Tibial artery (tissue), 4 donors: ENCODE data around the gene ZBTB20.

Experiments used
- DNase-seq, 2 donors: peaks; one replicate each; pipeline ENCODE4 v3.0.0-alpha.2; 2019
- H3K27ac ChIP-seq, 2 donors: fragments of 200-600 bp; sonication (generic) in 1 of 2; 1 replicate in 1 of 2; 2 replicates in 1 of 2; pipeline ENCODE4 v1.5.1; 2018 to 2019; ENCODE audit warnings: mild to moderate bottlenecking in 1 of 2
- H3K27me3 ChIP-seq, 2 donors: fragments of 200-600 bp; sonication (generic) in 1 of 2; one replicate each; pipeline versions ENCODE4 v1.5.1 to v1.6.0; 2016 to 2019
- H3K36me3 ChIP-seq, 3 donors: fragments of 200-600 bp; sonication (generic) in 2 of 3; one replicate each; pipeline ENCODE4 v1.5.1; 2016 to 2019; ENCODE audit warnings: mild to moderate bottlenecking in 2 of 3
- H3K4me1 ChIP-seq, 4 donors: fragments of 200-600 bp; sonication (generic) in 2 of 4; 1 replicate in 3 of 4; 2 replicates in 1 of 4; pipeline ENCODE4 v1.5.1; 2016 to 2019
- H3K4me3 ChIP-seq, 2 donors: fragments of 200-600 bp; sonication (generic) in 1 of 2; 1 replicate in 1 of 2; 2 replicates in 1 of 2; pipeline ENCODE4 v1.5.1; 2018 to 2019; ENCODE audit warnings: mild to moderate bottlenecking in 2 of 2
- H3K9me3 ChIP-seq, 3 donors: fragments of 200-600 bp; sonication (generic) in 1 of 3; one replicate each; pipeline ENCODE4 v1.5.1; 2016 to 2019
- intact Hi-C: fragments of 100-400 bp; cut with DNase I; formaldehyde crosslinking; loops from one replicate; pipeline ENCODE4 v1.15.0; 2023; ENCODE audit warnings: low total_unique reads
- TF ChIP-seq, protein P1 (sequence below), 2 experiments: fragments of 200-600 bp in 1 of 2; fragments of 450-650 bp in 1 of 2; IDR thresholded peaks; one replicate each; pipeline ENCODE4 v1.5.1; 2017 to 2019; ENCODE audit warnings: antibody characterized with exemption in 2 of 2, mild to moderate bottlenecking in 1 of 2, moderate library complexity in 1 of 2

ZBTB20 gene

DNA sequence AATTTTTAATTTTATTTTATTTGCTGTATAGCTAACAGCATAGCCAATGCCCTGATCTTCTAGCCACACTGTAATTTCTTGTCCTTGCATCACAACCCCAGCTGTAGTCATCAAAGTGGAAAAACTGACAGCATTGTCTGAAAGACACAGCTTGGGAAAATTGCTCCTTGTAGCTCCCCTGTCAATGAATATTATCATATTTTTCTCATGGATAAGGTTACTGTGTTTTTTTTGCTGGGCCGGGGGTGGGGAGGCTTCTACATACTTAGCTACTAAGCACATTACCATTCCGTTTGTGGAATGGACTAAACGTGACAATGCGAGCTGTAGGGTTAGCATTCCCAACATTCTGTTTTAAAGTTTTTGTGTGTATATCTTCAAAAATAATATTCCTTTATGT lies 472.0 kb downstream of the ZBTB20 start:
- Histone ChIP-seq H3K27me3 (no peaks in the 10 kb centered on the region), H3K36me3 (no peaks in the 10 kb centered on the region), H3K27ac (no peak overlapping the region), H3K4me1 (peaks cover 0 to 2% (median 0%) of the 10 kb centered on the region in 4 donors), H3K4me3 (no peak overlapping the region), H3K9me3 (no peaks in the 10 kb centered on the region)
- no peak for DNase-seq
- intact Hi-C loops = no loop called here
- TF ChIP-seq, protein P1, sequence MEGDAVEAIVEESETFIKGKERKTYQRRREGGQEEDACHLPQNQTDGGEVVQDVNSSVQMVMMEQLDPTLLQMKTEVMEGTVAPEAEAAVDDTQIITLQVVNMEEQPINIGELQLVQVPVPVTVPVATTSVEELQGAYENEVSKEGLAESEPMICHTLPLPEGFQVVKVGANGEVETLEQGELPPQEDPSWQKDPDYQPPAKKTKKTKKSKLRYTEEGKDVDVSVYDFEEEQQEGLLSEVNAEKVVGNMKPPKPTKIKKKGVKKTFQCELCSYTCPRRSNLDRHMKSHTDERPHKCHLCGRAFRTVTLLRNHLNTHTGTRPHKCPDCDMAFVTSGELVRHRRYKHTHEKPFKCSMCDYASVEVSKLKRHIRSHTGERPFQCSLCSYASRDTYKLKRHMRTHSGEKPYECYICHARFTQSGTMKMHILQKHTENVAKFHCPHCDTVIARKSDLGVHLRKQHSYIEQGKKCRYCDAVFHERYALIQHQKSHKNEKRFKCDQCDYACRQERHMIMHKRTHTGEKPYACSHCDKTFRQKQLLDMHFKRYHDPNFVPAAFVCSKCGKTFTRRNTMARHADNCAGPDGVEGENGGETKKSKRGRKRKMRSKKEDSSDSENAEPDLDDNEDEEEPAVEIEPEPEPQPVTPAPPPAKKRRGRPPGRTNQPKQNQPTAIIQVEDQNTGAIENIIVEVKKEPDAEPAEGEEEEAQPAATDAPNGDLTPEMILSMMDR (IDR thresholded peaks at IDR 0.05) = no peak

DNA sequence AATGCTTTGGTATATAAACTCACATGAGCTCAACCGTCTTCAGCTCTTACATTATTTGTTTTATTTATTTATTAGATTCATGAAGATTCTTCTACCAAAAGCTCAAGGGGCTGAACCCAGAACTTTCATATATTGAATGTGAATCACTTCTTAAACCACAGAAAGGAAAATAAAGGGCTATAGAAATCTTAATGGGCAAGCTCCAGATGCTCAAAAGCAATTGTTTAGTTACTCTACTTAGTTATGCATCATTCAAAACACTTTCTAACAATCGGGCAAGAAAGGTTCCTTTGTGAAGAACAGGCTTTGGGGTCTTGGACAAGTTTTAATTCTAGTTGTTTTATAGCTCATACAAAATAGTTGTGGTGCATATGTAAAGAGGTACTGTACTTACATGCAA lies 473.1 kb downstream of the ZBTB20 start:
- TF ChIP-seq, protein P1 (IDR thresholded peaks at IDR 0.05) = no peak
- no peak for DNase-seq
- H3K9me3 ChIP-seq = no peaks in the 10 kb centered on the region

DNA sequence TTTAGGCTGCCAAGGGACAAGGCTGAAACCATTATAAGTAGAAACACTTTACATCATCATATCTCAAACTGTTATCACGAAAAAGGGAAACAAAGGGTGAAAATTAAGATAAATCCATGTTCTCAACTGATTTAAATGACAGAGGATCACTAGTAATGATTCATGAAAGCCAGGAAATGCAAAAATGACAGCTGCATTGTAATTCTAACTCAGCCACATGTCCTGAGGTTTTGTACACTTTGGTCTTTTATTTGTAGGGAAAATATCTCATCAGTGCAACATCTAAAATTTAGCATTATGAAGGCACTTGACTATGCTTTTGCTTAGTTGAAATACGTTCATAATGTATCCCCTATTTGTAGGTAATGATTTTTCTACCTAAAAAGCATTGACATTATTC lies 473.6 kb downstream of the ZBTB20 start:
- Histone ChIP-seq H3K36me3 (no peaks in the 10 kb centered on the region), H3K27me3 (no peaks in the 10 kb centered on the region), H3K4me1 (peaks cover 0 to 6% (median 0%) of the 10 kb centered on the region in 4 donors), H3K27ac (no peak overlapping the region), H3K9me3 (no peaks in the 10 kb centered on the region), H3K4me3 (no peak overlapping the region)
- DNase-seq = no peak
- TF ChIP-seq, protein P1 (IDR thresholded peaks at IDR 0.05) = no peak
- intact Hi-C loops = no loop called here

More for the DNA sequence above, 473.1 kb downstream of the ZBTB20 start:
- intact Hi-C loops = no loop called here
- Histone ChIP-seq H3K27me3 (no peaks in the 10 kb centered on the region), H3K36me3 (no peaks in the 10 kb centered on the region), H3K4me1 (peaks cover 0 to 6% (median 0%) of the 10 kb centered on the region in 4 donors), H3K27ac (no peak overlapping the region), H3K4me3 (no peak overlapping the region)

DNA sequence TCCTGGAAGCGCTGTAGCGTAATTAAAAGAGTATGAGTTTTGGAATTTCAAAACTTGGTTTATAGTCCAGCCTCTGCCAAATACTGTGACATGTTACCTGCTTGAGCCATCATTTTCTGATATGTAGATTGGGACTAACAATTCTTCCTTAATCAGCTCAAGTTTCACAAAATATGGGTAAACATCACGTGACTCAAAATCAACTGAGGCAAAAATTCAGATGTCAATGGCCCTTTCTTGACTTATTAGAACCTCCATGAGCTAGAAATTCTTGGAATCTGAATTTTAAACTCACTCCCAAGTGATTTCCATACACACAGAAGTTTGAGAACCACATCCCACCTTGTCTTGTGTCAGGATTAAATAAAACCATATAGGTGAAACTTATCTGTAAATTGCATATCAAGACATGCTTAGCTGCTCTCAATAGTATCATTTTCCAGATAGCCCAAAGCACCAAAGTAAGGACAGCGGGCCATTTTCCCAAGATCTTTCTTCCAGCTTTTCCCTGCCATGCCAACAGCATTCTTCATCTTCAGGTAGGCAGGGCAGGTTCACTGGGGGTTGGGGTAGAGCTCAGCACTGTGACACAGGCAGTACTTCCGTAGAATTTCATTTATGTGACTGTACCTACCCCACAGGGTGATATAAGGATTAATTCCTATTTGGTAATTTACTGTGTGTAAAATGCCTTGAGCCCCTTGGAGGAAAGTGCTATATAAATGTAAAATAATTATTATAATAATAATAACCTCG lies 474.2 kb downstream of the ZBTB20 start:
- no peak for DNase-seq
- Histone ChIP-seq H3K9me3 (no peaks in the 10 kb centered on the region), H3K4me3 (no peak overlapping the region), H3K4me1 (peaks cover 0 to 6% (median 0%) of the 10 kb centered on the region in 4 donors), H3K27me3 (no peaks in the 10 kb centered on the region), H3K36me3 (no peaks in the 10 kb centered on the region), H3K27ac (no peak overlapping the region)
- intact Hi-C loops = no loop called here
- TF ChIP-seq, protein P1 (IDR thresholded peaks at IDR 0.05) = no peak

DNA sequence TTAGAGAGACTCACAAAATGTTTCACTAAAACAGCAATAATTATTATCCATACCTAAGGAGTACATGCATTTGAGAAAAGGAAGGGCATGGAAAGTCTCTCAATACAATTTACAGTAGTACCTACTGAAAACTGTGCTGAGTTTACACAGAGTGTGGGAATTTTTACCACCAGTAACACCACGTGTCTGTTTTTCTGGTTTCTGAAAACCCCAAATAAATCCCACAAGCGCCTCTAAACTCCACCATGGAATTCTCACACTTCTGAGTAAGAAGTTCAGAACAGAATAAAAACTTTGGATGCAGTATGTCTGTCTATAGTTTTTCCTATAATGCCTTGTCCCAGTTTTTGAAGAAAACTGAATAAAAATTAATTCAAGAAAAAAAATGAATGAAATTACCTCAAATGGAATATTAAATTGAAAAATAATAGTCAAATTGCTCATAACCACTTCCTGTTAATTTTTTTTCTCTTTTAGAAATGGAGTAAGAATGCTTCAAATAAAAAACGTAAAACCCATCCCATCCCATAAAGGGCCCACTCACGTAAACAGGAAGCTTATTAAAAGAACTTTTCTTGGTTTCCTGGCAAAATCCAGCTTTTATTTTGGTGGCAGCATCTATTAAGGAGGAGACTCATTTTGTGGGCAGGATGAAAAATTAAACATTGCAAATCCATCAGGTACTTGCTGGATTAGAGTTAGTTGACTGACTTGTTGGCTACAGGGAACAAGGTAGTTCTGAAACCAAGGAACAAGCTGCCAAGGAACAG lies 475.2 kb downstream of the ZBTB20 start:
- H3K9me3 ChIP-seq = no peaks in the 10 kb centered on the region
- TF ChIP-seq, protein P1 (IDR thresholded peaks at IDR 0.05) = no peak
- H3K36me3 ChIP-seq = no peaks in the 10 kb centered on the region
- DNase-seq = no peak
- no peak overlapping the region for H3K4me3 ChIP-seq
- H3K27me3 ChIP-seq = no peaks in the 10 kb centered on the region
- intact Hi-C loops = no loop called here
- H3K4me1 ChIP-seq = peaks cover 0 to 6% (median 0%) of the 10 kb centered on the region in 4 donors
- H3K27ac ChIP-seq = no peak overlapping the region
